GM23338 (cell line): Measurements from ENCODE around the gene TXNRD1. TPM values are rescaled to one million over a fixed set of nuclear protein-coding genes. Genes with fewer than 3 reads are reported as not detected.
A peak's percentile ranks its signal among the peaks of the same experiment; 100 is the strongest.

ENCODE experiments used
- ATAC-seq: fragments of 200-7000 bp; cut with Tn5 transposase; 3 replicates; pipeline ENCODE4 v1.9.1; 2020
- DNase-seq: peaks from one replicate; pipeline ENCODE4 v3.0.0-alpha.2; 2015; ENCODE audit warnings: low spot score
- H2AFZ ChIP-seq: fragments of 200-600 bp; sonication (generic); 2 replicates; pipeline ENCODE4 v1.8.0; 2016; ENCODE audit warnings: antibody characterized with exemption, mild to moderate bottlenecking, moderate library complexity
- H3F3A ChIP-seq: fragments of 200-600 bp; sonication (generic); replicated peaks from 2 replicates; pipeline ENCODE4 v1.8.0; 2017; ENCODE audit warnings: antibody characterized with exemption, mixed run types, low read depth
- H3K27ac ChIP-seq: fragments of 200-600 bp; sonication (generic); 2 replicates; pipeline ENCODE4 v1.6.1; 2016; ENCODE audit warnings: low read depth
- H3K27me3 ChIP-seq: fragments of 200-600 bp; sonication (generic); 2 replicates; pipeline ENCODE4 v1.8.0; 2016; ENCODE audit warnings: mild to moderate bottlenecking, mixed run types, moderate library complexity; ENCODE audit not compliant: insufficient read depth
- H3K36me3 ChIP-seq: fragments of 200-600 bp; sonication (generic); 2 replicates; pipeline ENCODE4 v1.8.0; 2016; ENCODE audit warnings: mild to moderate bottlenecking; ENCODE audit not compliant: insufficient read depth
- H3K4me1 ChIP-seq: fragments of 200-600 bp; sonication (generic); 2 replicates; pipeline ENCODE4 v1.8.0; 2016; ENCODE audit warnings: mild to moderate bottlenecking, moderate library complexity; ENCODE audit not compliant: insufficient read depth
- H3K4me2 ChIP-seq: fragments of 200-600 bp; sonication (generic); 2 replicates; pipeline ENCODE4 v1.7.1; 2017; ENCODE audit warnings: mixed run types
- H3K4me3 ChIP-seq: fragments of 200-600 bp; sonication (generic); 2 replicates; pipeline ENCODE4 v1.6.1; 2016; ENCODE audit warnings: mixed run types
- H3K79me2 ChIP-seq: fragments of 200-600 bp; sonication (generic); replicated peaks from 2 replicates; pipeline ENCODE4 v1.8.0; 2017; ENCODE audit warnings: mild to moderate bottlenecking; ENCODE audit not compliant: insufficient read depth
- H3K9me2 ChIP-seq: fragments of 200-600 bp; sonication (generic); 2 replicates; pipeline ENCODE4 v1.8.0; 2017; ENCODE audit not compliant: insufficient read depth
- H4K20me1 ChIP-seq: fragments of 200-600 bp; sonication (generic); replicated peaks from 2 replicates; pipeline ENCODE4 v1.8.0; 2017; ENCODE audit warnings: mild to moderate bottlenecking; ENCODE audit not compliant: insufficient read depth
- H3K27ac Mint-ChIP-seq: 2 replicates; pipeline ENCODE4 v1.8.0; 2020; ENCODE audit warnings: inconsistent platforms, mild to moderate bottlenecking, moderate library complexity, mixed read lengths
- H3K27me3 Mint-ChIP-seq: 3 replicates; pipeline ENCODE4 v1.8.0; 2022; ENCODE audit warnings: low read depth, mild to moderate bottlenecking, moderate library complexity, mixed read lengths, inconsistent platforms; ENCODE audit not compliant: insufficient read depth, poor library complexity
- H3K36me3 Mint-ChIP-seq: 3 replicates; pipeline ENCODE4 v1.8.0; 2021; ENCODE audit warnings: low read depth, mild to moderate bottlenecking, inconsistent platforms, moderate library complexity, mixed read lengths
- H3K4me1 Mint-ChIP-seq: 3 replicates; pipeline ENCODE4 v1.8.0; 2020; ENCODE audit warnings: mild to moderate bottlenecking, inconsistent platforms, mixed read lengths
- H3K4me3 Mint-ChIP-seq: 3 replicates; pipeline ENCODE4 v1.8.0; 2021; ENCODE audit warnings: moderate library complexity, mild to moderate bottlenecking, inconsistent platforms, mixed read lengths
- H3K9me3 Mint-ChIP-seq: 3 replicates; pipeline ENCODE4 v1.8.0; 2020; ENCODE audit warnings: moderate library complexity, mild to moderate bottlenecking, inconsistent platforms, mixed read lengths
- CREB1 ChIP-seq: fragments of 250-450 bp; sonication (Bioruptor Pico); IDR thresholded peaks from 2 replicates; pipeline ENCODE4 v1.5.0; 2020; ENCODE audit warnings: low read depth, mild to moderate bottlenecking, moderate library complexity
- EZH2 ChIP-seq: fragments of 200-600 bp; sonication (generic); IDR thresholded peaks from one replicate; pipeline ENCODE4 v1.8.0; 2017; ENCODE audit warnings: antibody characterized with exemption, mild to moderate bottlenecking, low read depth; ENCODE audit not compliant: unreplicated experiment
- EZH2phosphoT487 ChIP-seq: fragments of 200-600 bp; sonication (generic); IDR thresholded peaks from one replicate; pipeline ENCODE4 v1.8.1; 2018; ENCODE audit warnings: antibody characterized with exemption; ENCODE audit not compliant: unreplicated experiment
- JUNB ChIP-seq: IDR thresholded peaks from one replicate; pipeline ENCODE4 v1.6.1; 2016; ENCODE audit warnings: antibody characterized with exemption; ENCODE audit not compliant: unreplicated experiment
- NANOG ChIP-seq: IDR thresholded peaks from 2 replicates; pipeline ENCODE4 v1.6.1; 2016; ENCODE audit warnings: antibody characterized with exemption, borderline replicate concordance
- POLR2AphosphoS5 ChIP-seq: IDR thresholded peaks from 2 replicates; pipeline ENCODE4 v1.6.1; 2016; ENCODE audit warnings: antibody characterized with exemption, low read depth
- STAT1 ChIP-seq: IDR thresholded peaks from one replicate; pipeline ENCODE4 v1.6.1; 2016; ENCODE audit warnings: antibody characterized with exemption; ENCODE audit not compliant: unreplicated experiment
- ZNF114 ChIP-seq: fragments of 250-450 bp; sonication (Bioruptor Pico); IDR thresholded peaks from 2 replicates; pipeline ENCODE4 v1.5.0; 2020; ENCODE audit warnings: mild to moderate bottlenecking, moderate library complexity
- ZNF331 ChIP-seq: fragments of 250-450 bp; sonication (Bioruptor Pico); IDR thresholded peaks from 2 replicates; pipeline ENCODE4 v1.5.0; 2020; ENCODE audit warnings: low read depth, mild to moderate bottlenecking, moderate library complexity
- polyA plus RNA-seq: library from polyadenylated mRNA; unstranded; fragments of >200 nt; fragmentation: Nextera tagmentation; extraction: Ambion mirVana; gene quantifications from 2 replicates; pipeline ENCODE4 v1.2.1, GENCODE V29; 2016
- total RNA-seq: library from RNA; depleted of rRNA; stranded (reverse); fragments of >200 nt; shearing (Covaris generic); gene quantifications from 2 replicates; pipeline ENCODE4 v1.2.3, GENCODE V29; 2014
- TF ChIP-seq, protein P1 (sequence below), 2 experiments: fragments of 200-600 bp in 1 of 2; sonication (generic) in 1 of 2; conservative IDR thresholded peaks; 2 replicates each; pipeline versions ENCODE4 v1.5.1 to v1.6.1; 2016 to 2017; ENCODE audit warnings: antibody characterized with exemption in 2 of 2, low read depth in 2 of 2, mild to moderate bottlenecking in 2 of 2, moderate library complexity in 1 of 2
- TF ChIP-seq, protein P2 (sequence below): IDR thresholded peaks from 2 replicates; pipeline ENCODE4 v1.6.1; 2016; ENCODE audit warnings: antibody characterized with exemption
- TF ChIP-seq, protein P3 (sequence below): IDR thresholded peaks from one replicate; pipeline ENCODE4 v1.6.1; 2018; ENCODE audit warnings: antibody characterized with exemption; ENCODE audit not compliant: unreplicated experiment
- TF ChIP-seq, protein P4 (sequence below): fragments of 250-450 bp; sonication (Bioruptor Pico); IDR thresholded peaks from 2 replicates; pipeline ENCODE4 v1.5.0; 2020; ENCODE audit warnings: mild to moderate bottlenecking, moderate library complexity

Gene TXNRD1
- total and polyA plus RNA-seq, 2 experiments from 2014 or later: 115 to 127 TPM

DNA sequence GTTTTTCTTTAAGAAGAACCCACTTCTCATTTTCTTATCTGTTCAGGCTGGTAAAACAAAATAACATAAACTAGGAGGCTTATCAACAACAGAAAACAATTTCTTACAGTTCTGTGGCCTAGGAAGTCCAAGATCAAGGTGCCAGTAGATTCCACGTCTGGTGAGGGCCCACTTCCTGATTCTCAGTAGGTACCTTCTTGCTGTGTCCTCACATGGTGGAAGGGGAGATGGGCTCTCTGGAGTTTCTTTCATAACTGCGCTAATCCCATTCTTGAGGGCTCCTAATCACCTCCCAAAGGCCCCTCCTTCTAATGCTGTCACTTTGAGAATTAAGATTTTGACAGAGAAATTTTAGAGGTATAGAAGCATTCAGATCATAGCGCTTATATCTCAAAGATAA, 33.4 kb downstream of the TXNRD1 start:
- no peaks in the 10 kb centered on the region for H3K79me2 ChIP-seq
- no peaks in the 10 kb centered on the region for H3K9me2 ChIP-seq
- 0 out of 2 replicates have a peak overlapping the region, but pooled peaks have one; percentile 53 for H3K4me2 ChIP-seq
- no peak overlapping the region for H2AFZ ChIP-seq
- no peaks in the 10 kb centered on the region for H4K20me1 ChIP-seq
- H3K27ac Mint-ChIP-seq: no peak overlapping the region; the same call in 1 of the 2 replicates
- ATAC-seq (no peak), DNase-seq (no peak)
- H3F3A ChIP-seq: no peaks in the 10 kb centered on the region
- no peaks in the 10 kb centered on the region for H3K27me3 ChIP-seq
- H3K4me3 Mint-ChIP-seq: no peak overlapping the region
- peaks cover 7% of the 10 kb centered on the region for H3K27me3 Mint-ChIP-seq
- no peak overlapping the region for H3K27ac ChIP-seq
- H3K4me1 ChIP-seq: peaks cover 11% of the 10 kb centered on the region
- no peaks in the 10 kb centered on the region for H3K9me3 Mint-ChIP-seq
- TF ChIP-seq, protein P1, sequence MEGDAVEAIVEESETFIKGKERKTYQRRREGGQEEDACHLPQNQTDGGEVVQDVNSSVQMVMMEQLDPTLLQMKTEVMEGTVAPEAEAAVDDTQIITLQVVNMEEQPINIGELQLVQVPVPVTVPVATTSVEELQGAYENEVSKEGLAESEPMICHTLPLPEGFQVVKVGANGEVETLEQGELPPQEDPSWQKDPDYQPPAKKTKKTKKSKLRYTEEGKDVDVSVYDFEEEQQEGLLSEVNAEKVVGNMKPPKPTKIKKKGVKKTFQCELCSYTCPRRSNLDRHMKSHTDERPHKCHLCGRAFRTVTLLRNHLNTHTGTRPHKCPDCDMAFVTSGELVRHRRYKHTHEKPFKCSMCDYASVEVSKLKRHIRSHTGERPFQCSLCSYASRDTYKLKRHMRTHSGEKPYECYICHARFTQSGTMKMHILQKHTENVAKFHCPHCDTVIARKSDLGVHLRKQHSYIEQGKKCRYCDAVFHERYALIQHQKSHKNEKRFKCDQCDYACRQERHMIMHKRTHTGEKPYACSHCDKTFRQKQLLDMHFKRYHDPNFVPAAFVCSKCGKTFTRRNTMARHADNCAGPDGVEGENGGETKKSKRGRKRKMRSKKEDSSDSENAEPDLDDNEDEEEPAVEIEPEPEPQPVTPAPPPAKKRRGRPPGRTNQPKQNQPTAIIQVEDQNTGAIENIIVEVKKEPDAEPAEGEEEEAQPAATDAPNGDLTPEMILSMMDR (conservative IDR thresholded peaks at IDR 0.05; ENCODE audit: low read depth in 2 of 2): no peak
- TF ChIP-seq JUNB (no peak), CREB1 (CRISPR knock-in tag) (no peak), STAT1 (no peak), ZNF114 (CRISPR knock-in tag) (no peak), NANOG (no peak), POLR2AphosphoS5 (no peak), ZNF331 (no peak), EZH2phosphoT487 (no peak), EZH2 (no peak)
- TF ChIP-seq, protein P2, sequence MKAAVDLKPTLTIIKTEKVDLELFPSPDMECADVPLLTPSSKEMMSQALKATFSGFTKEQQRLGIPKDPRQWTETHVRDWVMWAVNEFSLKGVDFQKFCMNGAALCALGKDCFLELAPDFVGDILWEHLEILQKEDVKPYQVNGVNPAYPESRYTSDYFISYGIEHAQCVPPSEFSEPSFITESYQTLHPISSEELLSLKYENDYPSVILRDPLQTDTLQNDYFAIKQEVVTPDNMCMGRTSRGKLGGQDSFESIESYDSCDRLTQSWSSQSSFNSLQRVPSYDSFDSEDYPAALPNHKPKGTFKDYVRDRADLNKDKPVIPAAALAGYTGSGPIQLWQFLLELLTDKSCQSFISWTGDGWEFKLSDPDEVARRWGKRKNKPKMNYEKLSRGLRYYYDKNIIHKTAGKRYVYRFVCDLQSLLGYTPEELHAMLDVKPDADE: no peak
- TF ChIP-seq, protein P3, sequence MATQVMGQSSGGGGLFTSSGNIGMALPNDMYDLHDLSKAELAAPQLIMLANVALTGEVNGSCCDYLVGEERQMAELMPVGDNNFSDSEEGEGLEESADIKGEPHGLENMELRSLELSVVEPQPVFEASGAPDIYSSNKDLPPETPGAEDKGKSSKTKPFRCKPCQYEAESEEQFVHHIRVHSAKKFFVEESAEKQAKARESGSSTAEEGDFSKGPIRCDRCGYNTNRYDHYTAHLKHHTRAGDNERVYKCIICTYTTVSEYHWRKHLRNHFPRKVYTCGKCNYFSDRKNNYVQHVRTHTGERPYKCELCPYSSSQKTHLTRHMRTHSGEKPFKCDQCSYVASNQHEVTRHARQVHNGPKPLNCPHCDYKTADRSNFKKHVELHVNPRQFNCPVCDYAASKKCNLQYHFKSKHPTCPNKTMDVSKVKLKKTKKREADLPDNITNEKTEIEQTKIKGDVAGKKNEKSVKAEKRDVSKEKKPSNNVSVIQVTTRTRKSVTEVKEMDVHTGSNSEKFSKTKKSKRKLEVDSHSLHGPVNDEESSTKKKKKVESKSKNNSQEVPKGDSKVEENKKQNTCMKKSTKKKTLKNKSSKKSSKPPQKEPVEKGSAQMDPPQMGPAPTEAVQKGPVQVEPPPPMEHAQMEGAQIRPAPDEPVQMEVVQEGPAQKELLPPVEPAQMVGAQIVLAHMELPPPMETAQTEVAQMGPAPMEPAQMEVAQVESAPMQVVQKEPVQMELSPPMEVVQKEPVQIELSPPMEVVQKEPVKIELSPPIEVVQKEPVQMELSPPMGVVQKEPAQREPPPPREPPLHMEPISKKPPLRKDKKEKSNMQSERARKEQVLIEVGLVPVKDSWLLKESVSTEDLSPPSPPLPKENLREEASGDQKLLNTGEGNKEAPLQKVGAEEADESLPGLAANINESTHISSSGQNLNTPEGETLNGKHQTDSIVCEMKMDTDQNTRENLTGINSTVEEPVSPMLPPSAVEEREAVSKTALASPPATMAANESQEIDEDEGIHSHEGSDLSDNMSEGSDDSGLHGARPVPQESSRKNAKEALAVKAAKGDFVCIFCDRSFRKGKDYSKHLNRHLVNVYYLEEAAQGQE: no peak
- TF ChIP-seq, protein P4, sequence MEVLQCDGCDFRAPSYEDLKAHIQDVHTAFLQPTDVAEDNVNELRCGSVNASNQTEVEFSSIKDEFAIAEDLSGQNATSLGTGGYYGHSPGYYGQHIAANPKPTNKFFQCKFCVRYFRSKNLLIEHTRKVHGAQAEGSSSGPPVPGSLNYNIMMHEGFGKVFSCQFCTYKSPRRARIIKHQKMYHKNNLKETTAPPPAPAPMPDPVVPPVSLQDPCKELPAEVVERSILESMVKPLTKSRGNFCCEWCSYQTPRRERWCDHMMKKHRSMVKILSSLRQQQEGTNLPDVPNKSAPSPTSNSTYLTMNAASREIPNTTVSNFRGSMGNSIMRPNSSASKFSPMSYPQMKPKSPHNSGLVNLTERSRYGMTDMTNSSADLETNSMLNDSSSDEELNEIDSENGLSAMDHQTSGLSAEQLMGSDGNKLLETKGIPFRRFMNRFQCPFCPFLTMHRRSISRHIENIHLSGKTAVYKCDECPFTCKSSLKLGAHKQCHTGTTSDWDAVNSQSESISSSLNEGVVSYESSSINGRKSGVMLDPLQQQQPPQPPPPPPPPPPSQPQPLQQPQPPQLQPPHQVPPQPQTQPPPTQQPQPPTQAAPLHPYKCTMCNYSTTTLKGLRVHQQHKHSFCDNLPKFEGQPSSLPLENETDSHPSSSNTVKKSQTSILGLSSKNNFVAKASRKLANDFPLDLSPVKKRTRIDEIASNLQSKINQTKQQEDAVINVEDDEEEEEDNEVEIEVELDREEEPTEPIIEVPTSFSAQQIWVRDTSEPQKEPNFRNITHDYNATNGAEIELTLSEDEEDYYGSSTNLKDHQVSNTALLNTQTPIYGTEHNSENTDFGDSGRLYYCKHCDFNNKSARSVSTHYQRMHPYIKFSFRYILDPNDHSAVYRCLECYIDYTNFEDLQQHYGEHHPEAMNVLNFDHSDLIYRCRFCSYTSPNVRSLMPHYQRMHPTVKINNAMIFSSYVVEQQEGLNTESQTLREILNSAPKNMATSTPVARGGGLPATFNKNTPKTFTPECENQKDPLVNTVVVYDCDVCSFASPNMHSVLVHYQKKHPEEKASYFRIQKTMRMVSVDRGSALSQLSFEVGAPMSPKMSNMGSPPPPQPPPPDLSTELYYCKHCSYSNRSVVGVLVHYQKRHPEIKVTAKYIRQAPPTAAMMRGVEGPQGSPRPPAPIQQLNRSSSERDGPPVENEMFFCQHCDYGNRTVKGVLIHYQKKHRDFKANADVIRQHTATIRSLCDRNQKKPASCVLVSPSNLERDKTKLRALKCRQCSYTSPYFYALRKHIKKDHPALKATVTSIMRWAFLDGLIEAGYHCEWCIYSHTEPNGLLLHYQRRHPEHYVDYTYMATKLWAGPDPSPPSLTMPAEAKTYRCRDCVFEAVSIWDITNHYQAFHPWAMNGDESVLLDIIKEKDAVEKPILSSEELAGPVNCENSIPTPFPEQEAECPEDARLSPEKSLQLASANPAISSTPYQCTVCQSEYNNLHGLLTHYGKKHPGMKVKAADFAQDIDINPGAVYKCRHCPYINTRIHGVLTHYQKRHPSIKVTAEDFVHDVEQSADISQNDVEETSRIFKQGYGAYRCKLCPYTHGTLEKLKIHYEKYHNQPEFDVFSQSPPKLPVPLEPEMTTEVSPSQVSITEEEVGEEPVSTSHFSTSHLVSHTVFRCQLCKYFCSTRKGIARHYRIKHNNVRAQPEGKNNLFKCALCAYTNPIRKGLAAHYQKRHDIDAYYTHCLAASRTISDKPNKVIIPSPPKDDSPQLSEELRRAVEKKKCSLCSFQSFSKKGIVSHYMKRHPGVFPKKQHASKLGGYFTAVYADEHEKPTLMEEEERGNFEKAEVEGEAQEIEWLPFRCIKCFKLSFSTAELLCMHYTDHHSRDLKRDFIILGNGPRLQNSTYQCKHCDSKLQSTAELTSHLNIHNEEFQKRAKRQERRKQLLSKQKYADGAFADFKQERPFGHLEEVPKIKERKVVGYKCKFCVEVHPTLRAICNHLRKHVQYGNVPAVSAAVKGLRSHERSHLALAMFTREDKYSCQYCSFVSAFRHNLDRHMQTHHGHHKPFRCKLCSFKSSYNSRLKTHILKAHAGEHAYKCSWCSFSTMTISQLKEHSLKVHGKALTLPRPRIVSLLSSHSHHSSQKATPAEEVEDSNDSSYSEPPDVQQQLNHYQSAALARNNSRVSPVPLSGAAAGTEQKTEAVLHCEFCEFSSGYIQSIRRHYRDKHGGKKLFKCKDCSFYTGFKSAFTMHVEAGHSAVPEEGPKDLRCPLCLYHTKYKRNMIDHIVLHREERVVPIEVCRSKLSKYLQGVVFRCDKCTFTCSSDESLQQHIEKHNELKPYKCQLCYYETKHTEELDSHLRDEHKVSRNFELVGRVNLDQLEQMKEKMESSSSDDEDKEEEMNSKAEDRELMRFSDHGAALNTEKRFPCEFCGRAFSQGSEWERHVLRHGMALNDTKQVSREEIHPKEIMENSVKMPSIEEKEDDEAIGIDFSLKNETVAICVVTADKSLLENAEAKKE (CRISPR knock-in tag): no peak
- H3K4me3 ChIP-seq: no peak overlapping the region
- no peaks in the 10 kb centered on the region for H3K36me3 ChIP-seq
- H3K4me1 Mint-ChIP-seq: peaks cover 10% of the 10 kb centered on the region
- H3K36me3 Mint-ChIP-seq: no peaks in the 10 kb centered on the region
